CD14-positive monocyte (primary cell): ENCODE measurements around the gene SP5. TPM values are rescaled to one million over a fixed set of nuclear protein-coding genes. Genes with fewer than 3 reads are reported as not detected.

Source experiments
- DNase-seq, 3 donors: peaks; one replicate each; pipeline ENCODE4 v3.0.0-alpha.2; 2011 to 2022
- H2AFZ ChIP-seq: 2 replicates; pipeline ENCODE4 v1.6.0; 2012; ENCODE audit warnings: mild to moderate bottlenecking, low read depth, low read length, inconsistent platforms; ENCODE audit not compliant: insufficient read depth, poor library complexity, severe bottlenecking
- H3K27ac ChIP-seq, 2 donors: 1 replicate in 1 of 2; 2 replicates in 1 of 2; pipeline ENCODE4 v1.5.1; 2012 to 2013; ENCODE audit warnings: low read length in 2 of 2, control low read depth in 1 of 2, inconsistent platforms in 1 of 2, low read depth in 1 of 2, mild to moderate bottlenecking in 1 of 2
- H3K27me3 ChIP-seq, 2 donors: one replicate each; pipeline versions ENCODE4 v1.6.0 to v1.6.1; 2011 to 2013; ENCODE audit warnings: low read length in 2 of 2; ENCODE audit not compliant: control insufficient read depth in 2 of 2, insufficient read depth in 2 of 2
- H3K36me3 ChIP-seq, 2 donors: replicated peaks in 1 of 2; 1 replicate in 1 of 2; 2 replicates in 1 of 2; pipeline versions ENCODE4 v1.5.1 to v1.6.1; 2012 to 2013; ENCODE audit warnings: low read length in 2 of 2, control low read depth in 1 of 2, inconsistent platforms in 1 of 2, mild to moderate bottlenecking in 1 of 2; ENCODE audit not compliant: insufficient read depth in 2 of 2, control insufficient read depth in 1 of 2
- H3K4me1 ChIP-seq, 2 donors: 1 replicate in 1 of 2; 2 replicates in 1 of 2; pipeline versions ENCODE4 v1.5.1 to v1.6.1; 2012 to 2013; ENCODE audit warnings: low read length in 2 of 2, control low read depth in 1 of 2, inconsistent platforms in 1 of 2, mild to moderate bottlenecking in 1 of 2, moderate library complexity in 1 of 2; ENCODE audit not compliant: insufficient read depth in 2 of 2, control insufficient read depth in 1 of 2
- H3K4me2 ChIP-seq: replicated peaks from 2 replicates; pipeline ENCODE3; 2012; ENCODE audit warnings: low read length, moderate library complexity, mild to moderate bottlenecking; ENCODE audit not compliant: poor library complexity, severe bottlenecking; ENCODE audit errors: extremely low read depth
- H3K4me3 ChIP-seq, 3 experiments: fragments of 200-600 bp in 1 of 3; sonication (generic) in 1 of 3; replicated peaks in 1 of 3; 1 replicate in 2 of 3; 2 replicates in 1 of 3; pipeline ENCODE4 v1.5.1; 2011 to 2013; ENCODE audit warnings: low read length in 3 of 3, mild to moderate bottlenecking in 3 of 3, control low read depth in 2 of 3, low read depth in 2 of 3, inconsistent platforms in 1 of 3, moderate library complexity in 1 of 3
- H3K79me2 ChIP-seq: 2 replicates; pipeline ENCODE4 v1.6.0; 2012; ENCODE audit warnings: mild to moderate bottlenecking, control low read depth, inconsistent platforms, low read length, moderate library complexity; ENCODE audit not compliant: insufficient read depth
- H3K9ac ChIP-seq: 2 replicates; pipeline ENCODE4 v1.6.0; 2017; ENCODE audit warnings: low read length, mild to moderate bottlenecking; ENCODE audit not compliant: insufficient read depth, poor library complexity, severe bottlenecking
- H3K9me3 ChIP-seq, 2 donors: replicated peaks in 1 of 2; 1 replicate in 1 of 2; 2 replicates in 1 of 2; pipeline versions ENCODE4 v1.5.1 to v1.6.1; 2012 to 2013; ENCODE audit warnings: low read length in 2 of 2, control low read depth in 1 of 2; ENCODE audit not compliant: control insufficient read depth in 1 of 2, insufficient read depth in 1 of 2
- H4K20me1 ChIP-seq: 2 replicates; pipeline ENCODE4 v1.6.0; 2012; ENCODE audit warnings: mild to moderate bottlenecking, low read length, control low read depth, moderate library complexity; ENCODE audit not compliant: insufficient read depth
- H3K27ac Mint-ChIP-seq, 7 donors: one replicate each; pipeline ENCODE4 v1.8.0; 2020; ENCODE audit warnings: mild to moderate bottlenecking in 7 of 7, mixed read lengths in 7 of 7, moderate library complexity in 6 of 7, inconsistent platforms in 2 of 7
- H3K27me3 Mint-ChIP-seq, 3 donors: one replicate each; pipeline ENCODE4 v1.8.0; 2021 to 2022; ENCODE audit warnings: low read depth in 3 of 3, mild to moderate bottlenecking in 3 of 3, mixed read lengths in 3 of 3, moderate library complexity in 3 of 3, inconsistent platforms in 1 of 3
- H3K36me3 Mint-ChIP-seq, 2 donors: one replicate each; pipeline ENCODE4 v1.8.0; 2020; ENCODE audit warnings: mixed read lengths in 2 of 2, inconsistent platforms in 1 of 2, mild to moderate bottlenecking in 1 of 2
- H3K4me1 Mint-ChIP-seq: one replicate; pipeline ENCODE4 v1.8.0; 2020; ENCODE audit warnings: mild to moderate bottlenecking, mixed read lengths
- H3K4me3 Mint-ChIP-seq, 2 donors: one replicate each; pipeline ENCODE4 v1.8.0; 2020; ENCODE audit warnings: mild to moderate bottlenecking in 2 of 2, mixed read lengths in 2 of 2, moderate library complexity in 1 of 2
- H3K9me3 Mint-ChIP-seq, 7 donors: one replicate each; pipeline ENCODE4 v1.8.0; 2020 to 2022; ENCODE audit warnings: mixed read lengths in 7 of 7, mild to moderate bottlenecking in 6 of 7, moderate library complexity in 6 of 7, inconsistent platforms in 2 of 7
- WGBS: methylation state at CpG from one replicate; pipeline ENCODE4 v1.1.5; 2013; ENCODE audit warnings: missing lambda C conversion rate; ENCODE audit not compliant: insufficient coverage; 5-methylcytosine and 5-hydroxymethylcytosine counted together
- intact Hi-C, 2 donors: fragments of 100-400 bp; cut with micrococcal nuclease; formaldehyde crosslinking; loops; one replicate each; pipeline versions ENCODE4 v1.15.0 to v1.15.1; 2023
- polyA plus RNA-seq, 3 donors: library from polyadenylated mRNA; depleted of rRNA in 1 of 3; unstranded in 2 of 3; stranded (reverse) in 1 of 3; fragments of 300-500 nt in 2 of 3; fragments of >200 nt in 1 of 3; fragmentation: Illumina TruSeq in 2 of 3; gene quantifications; 1 replicate in 2 of 3; 2 replicates in 1 of 3; pipeline ENCODE4 v1.2.3, GENCODE V29; 2012 to 2021
- TF ChIP-seq, protein P1 (sequence below): fragments of 200-600 bp; IDR thresholded peaks from one replicate; pipeline ENCODE4 v1.8.0; 2022; ENCODE audit warnings: antibody characterized with exemption, mild to moderate bottlenecking

Gene SP5
- polyA plus RNA-seq, 3 donors: not detected

GRCh38 chr2:170712653-170713542 lies 2.2 kb upstream of the SP5 start:
- H3K27me3 ChIP-seq: peaks cover 76 to 93% of the 10 kb centered on the region in 2 donors
- WGBS: 9% methylated on average over 36 of the region's 41 CpGs
- intact Hi-C loops: no loop called here

More at GRCh38 chr2:170712653-170713542, 2.2 kb upstream of the SP5 start:
- Histone ChIP-seq H3K27ac (no peak overlapping the region), H2AFZ (no peak overlapping the region), H3K36me3 (no peaks in the 10 kb centered on the region), H3K4me2 (peak overlapping the region; percentile 89), H3K9me3 (peaks cover 4 to 38% of the 10 kb centered on the region in 2 donors), H3K9ac (no peak overlapping the region), H4K20me1 (no peaks in the 10 kb centered on the region), H3K4me3 (peak overlapping the region in 1 of 3 experiments; percentile 84), H3K79me2 (no peaks in the 10 kb centered on the region), H3K4me1 (peaks cover 31 to 43% of the 10 kb centered on the region in 2 donors)
- DNase-seq: no peak
- peak overlapping the region in 1 of 7 donors; percentile 13 for H3K27ac Mint-ChIP-seq
- H3K27me3 Mint-ChIP-seq: peaks cover 88 to 99% (median 92%) of the 10 kb centered on the region in 3 donors
- peaks cover 36% of the 10 kb centered on the region for H3K4me1 Mint-ChIP-seq
- H3K36me3 Mint-ChIP-seq: peaks cover 7 to 10% of the 10 kb centered on the region in 2 donors
- TF ChIP-seq, protein P1, sequence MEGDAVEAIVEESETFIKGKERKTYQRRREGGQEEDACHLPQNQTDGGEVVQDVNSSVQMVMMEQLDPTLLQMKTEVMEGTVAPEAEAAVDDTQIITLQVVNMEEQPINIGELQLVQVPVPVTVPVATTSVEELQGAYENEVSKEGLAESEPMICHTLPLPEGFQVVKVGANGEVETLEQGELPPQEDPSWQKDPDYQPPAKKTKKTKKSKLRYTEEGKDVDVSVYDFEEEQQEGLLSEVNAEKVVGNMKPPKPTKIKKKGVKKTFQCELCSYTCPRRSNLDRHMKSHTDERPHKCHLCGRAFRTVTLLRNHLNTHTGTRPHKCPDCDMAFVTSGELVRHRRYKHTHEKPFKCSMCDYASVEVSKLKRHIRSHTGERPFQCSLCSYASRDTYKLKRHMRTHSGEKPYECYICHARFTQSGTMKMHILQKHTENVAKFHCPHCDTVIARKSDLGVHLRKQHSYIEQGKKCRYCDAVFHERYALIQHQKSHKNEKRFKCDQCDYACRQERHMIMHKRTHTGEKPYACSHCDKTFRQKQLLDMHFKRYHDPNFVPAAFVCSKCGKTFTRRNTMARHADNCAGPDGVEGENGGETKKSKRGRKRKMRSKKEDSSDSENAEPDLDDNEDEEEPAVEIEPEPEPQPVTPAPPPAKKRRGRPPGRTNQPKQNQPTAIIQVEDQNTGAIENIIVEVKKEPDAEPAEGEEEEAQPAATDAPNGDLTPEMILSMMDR: no peak
- peaks cover 0 to 28% (median 16%) of the 10 kb centered on the region in 7 donors for H3K9me3 Mint-ChIP-seq
- peak overlapping the region; percentile 50 to 70 for H3K4me3 Mint-ChIP-seq
